K562 (cell line): ENCODE results near the gene WDR55. TPM values are rescaled to one million over a fixed set of nuclear protein-coding genes. Genes with fewer than 3 reads are reported as not detected.

ENCODE experiments used
- ATAC-seq: fragments of 200-7000 bp; cut with Tn5 transposase; 3 replicates; pipeline ENCODE4 v1.9.1; 2020; ENCODE audit warnings: moderate library complexity
- BruUV-seq: library from RNA; stranded (reverse); fragments of 400-500 nt; replicated peaks from 2 replicates; lab custom pipeline; 2021; lab: Mats Ljungman, UMichigan
- CTCF ChIA-PET: fragments of 300-600 bp; formaldehyde crosslinking; extraction: SDS; loops from one replicate; lab custom pipeline; 2021; ENCODE audit warnings: low intra/inter-chr PET ratio; lab: Yijun Ruan, JAX
- POLR2A ChIA-PET: fragments of 300-600, 350-650 bp; sonication (Branson Sonifier 250); formaldehyde crosslinking; extraction: SDS; loops from one replicate; lab custom pipeline; 2021; ENCODE audit warnings: antibody characterized with exemption, inconsistent platforms; lab: Yijun Ruan, JAX
- DNase-seq, 4 experiments: peaks; one replicate each; pipeline versions ENCODE4 v3.0.0 to v3.0.0-alpha.2; 2011 to 2018; ENCODE audit warnings: low spot score in 3 of 4, mixed read lengths in 3 of 4; ENCODE audit errors: extremely low read depth in 1 of 4
- FAIRE-seq: peaks from 2 replicates; lab custom pipeline; 2011; peaks lifted over from hg19 to GRCh38; lab: Jason Lieb, UNC
- H2AFZ ChIP-seq: 2 replicates; pipeline ENCODE4 v1.6.0; 2011; ENCODE audit warnings: low read depth, low read length, control low read depth, inconsistent platforms
- H3K27ac ChIP-seq: fragments of 200-600 bp; 3 replicates; pipeline ENCODE4 v1.8.0; 2011; ENCODE audit warnings: low read depth, mild to moderate bottlenecking, control low read depth, inconsistent platforms, low read length, moderate library complexity, mixed read lengths; ENCODE audit errors: extremely low read depth
- H3K27me3 ChIP-seq, 2 experiments: fragments of 300-600 bp in 1 of 2; 2 replicates in 1 of 2; 3 replicates in 1 of 2; pipeline versions ENCODE4 v1.6.0 to v1.8.0; 2011; ENCODE audit warnings: inconsistent platforms in 2 of 2, low read length in 2 of 2, mild to moderate bottlenecking in 1 of 2, mixed read lengths in 1 of 2, moderate library complexity in 1 of 2; ENCODE audit not compliant: control insufficient read depth in 2 of 2, insufficient read depth in 2 of 2
- H3K36me3 ChIP-seq: fragments of 300-600 bp; 3 replicates; pipeline ENCODE4 v1.8.0; 2011; ENCODE audit warnings: mild to moderate bottlenecking, low read length, inconsistent platforms; ENCODE audit not compliant: control insufficient read depth, insufficient read depth
- H3K4me1 ChIP-seq, 2 experiments: fragments of 200-600 bp in 1 of 2; replicated peaks in 1 of 2; 2 replicates in 1 of 2; 3 replicates in 1 of 2; pipeline versions ENCODE4 v1.5.1 to v1.8.0; 2011; ENCODE audit warnings: inconsistent platforms in 2 of 2, low read length in 2 of 2, mild to moderate bottlenecking in 1 of 2, mixed read lengths in 1 of 2, moderate library complexity in 1 of 2; ENCODE audit not compliant: control insufficient read depth in 2 of 2, insufficient read depth in 2 of 2
- H3K4me2 ChIP-seq: 2 replicates; pipeline ENCODE4 v1.6.1; 2011; ENCODE audit warnings: low read length, control low read depth, inconsistent platforms, mixed read lengths; ENCODE audit not compliant: insufficient read depth
- H3K4me3 ChIP-seq: fragments of 200-600 bp; sonication (generic), shearing (Covaris generic); 2 replicates; pipeline ENCODE4 v1.5.1; 2016; ENCODE audit warnings: control low read depth, inconsistent platforms
- H3K79me2 ChIP-seq: fragments of 200-600 bp; 3 replicates; pipeline ENCODE4 v1.8.0; 2011; ENCODE audit warnings: low read length, inconsistent platforms; ENCODE audit not compliant: control insufficient read depth, insufficient read depth
- H3K9ac ChIP-seq, 2 experiments: 2 replicates each; pipeline versions ENCODE4 v1.6.0 to v1.6.1; 2011; ENCODE audit warnings: low read depth in 2 of 2, low read length in 2 of 2, control low read depth in 1 of 2, inconsistent platforms in 1 of 2, mild to moderate bottlenecking in 1 of 2, mixed read lengths in 1 of 2; ENCODE audit not compliant: insufficient read depth in 1 of 2
- H3K9me1 ChIP-seq: one replicate; pipeline ENCODE4 v1.6.0; 2011; ENCODE audit warnings: inconsistent platforms, mild to moderate bottlenecking, low read length, moderate library complexity; ENCODE audit not compliant: control insufficient read depth, insufficient read depth
- H3K9me3 ChIP-seq: replicated peaks from 2 replicates; pipeline ENCODE4 v1.5.1; 2011; ENCODE audit warnings: low read depth, low read length, inconsistent platforms; ENCODE audit not compliant: control insufficient read depth, insufficient read depth
- H4K20me1 ChIP-seq: replicated peaks from 2 replicates; pipeline ENCODE4 v1.6.1; 2011; ENCODE audit warnings: low read length, inconsistent platforms, mixed read lengths; ENCODE audit not compliant: control insufficient read depth, insufficient read depth
- CBX5 ChIP-seq: IDR thresholded peaks from 2 replicates; pipeline ENCODE4 v1.6.1; 2014; ENCODE audit warnings: low read depth, borderline replicate concordance
- CEBPG ChIP-seq, 3 experiments: fragments of 200-800 bp in 1 of 3; sonication (Bioruptor generic) in 1 of 3; sonication (generic) in 1 of 3; formaldehyde crosslinking in 1 of 3; IDR thresholded peaks in 2 of 3; conservative IDR thresholded peaks in 1 of 3; 2 replicates each; pipeline versions ENCODE4 v1.6.1 to v1.8.0; 2016 to 2022; ENCODE audit warnings: missing compliant biosample characterization in 2 of 3, missing genetic modification characterization in 2 of 3, mild to moderate bottlenecking in 1 of 3, missing genetic modification reagents in 1 of 3
- HDAC3 ChIP-seq: fragments of 450-650 bp; IDR thresholded peaks from 2 replicates; pipeline ENCODE4 v1.6.1; 2018; ENCODE audit warnings: borderline replicate concordance, mild to moderate bottlenecking, moderate library complexity; ENCODE audit not compliant: partially characterized antibody
- PHB2 ChIP-seq: fragments of 450-650 bp; IDR thresholded peaks from 2 replicates; pipeline ENCODE4 v1.6.1; 2017; ENCODE audit warnings: low read depth
- PURB ChIP-seq: sonication (generic); formaldehyde crosslinking; IDR thresholded peaks from 2 replicates; pipeline ENCODE4 v1.9.0; 2021; ENCODE audit warnings: low read depth, mild to moderate bottlenecking, missing genetic modification reagents
- RFX7 ChIP-seq: fragments of 250-450 bp; sonication (Bioruptor Pico); IDR thresholded peaks from 2 replicates; pipeline ENCODE4 v1.5.1; 2021; ENCODE audit warnings: mild to moderate bottlenecking
- SIN3A ChIP-seq, 2 experiments: fragments of 150-350 bp in 1 of 2; IDR thresholded peaks; 2 replicates each; pipeline ENCODE4 v1.6.1; 2011 to 2016; ENCODE audit warnings: borderline replicate concordance in 2 of 2, low read depth in 2 of 2, low read length in 2 of 2, mild to moderate bottlenecking in 2 of 2, moderate library complexity in 2 of 2; ENCODE audit not compliant: control insufficient read depth in 1 of 2
- TGIF2 ChIP-seq: sonication (generic); formaldehyde crosslinking; IDR thresholded peaks from 2 replicates; pipeline ENCODE4 v1.8.1; 2022; ENCODE audit warnings: mild to moderate bottlenecking, missing genetic modification reagents, moderate library complexity
- THRB ChIP-seq: fragments of 450-650 bp; formaldehyde crosslinking; conservative IDR thresholded peaks from 2 replicates; pipeline ENCODE4 v1.4.0; 2022; ENCODE audit warnings: mild to moderate bottlenecking, missing genetic modification characterization
- ZNF324 ChIP-seq: fragments of 250-450 bp; sonication (Bioruptor Pico); IDR thresholded peaks from 2 replicates; pipeline ENCODE4 v1.4.0; 2020; ENCODE audit warnings: mild to moderate bottlenecking
- ZNF586 ChIP-seq: fragments of 450-650 bp; formaldehyde crosslinking; conservative IDR thresholded peaks from 2 replicates; pipeline ENCODE4 v1.4.0; 2020; ENCODE audit warnings: mild to moderate bottlenecking, moderate library complexity
- WGBS: fragments of 100-300 bp; shearing (Covaris generic); methylation state at CpG from one replicate; pipeline ENCODE4 v1.1.6; 2016; ENCODE audit warnings: low coverage, mixed read lengths; ENCODE audit not compliant: insufficient coverage; ENCODE audit errors: missing lambda C conversion rate; 5-methylcytosine and 5-hydroxymethylcytosine counted together
- in situ Hi-C: fragments of 300-500 bp; cut with MboI; formaldehyde crosslinking; loops from 4 replicates; pipeline ENCODE4 v1.15.0; 2018; ENCODE audit warnings: inconsistent platforms, mixed read lengths
- intact Hi-C: fragments of 100-400 bp; cut with micrococcal nuclease; formaldehyde crosslinking; loops from 2 replicates; pipeline ENCODE4 v1.14.2; 2022
- polyA plus RNA-seq, 8 experiments: library from polyadenylated mRNA; depleted of rRNA in 4 of 8; stranded (reverse) in 5 of 8; unstranded in 3 of 8; fragments of >200 nt; fragmentation: Nextera tagmentation in 2 of 8; fragmentation: Illumina TruSeq in 1 of 8; extraction: Ambion mirVana in 2 of 8; extraction: Trizol in 1 of 8; gene quantifications; 2 replicates each; pipeline versions ENCODE4 v1.2.1 to v1.2.3, GENCODE V29; 2011 to 2014; ENCODE audit warnings: inconsistent platforms in 1 of 8, missing spikeins in 1 of 8
- total RNA-seq, 7 experiments: library from RNA; depleted of rRNA in 6 of 7; stranded (reverse); fragments of >200 nt in 6 of 7; fragmentation: Illumina TruSeq in 2 of 7; extraction: Trizol in 2 of 7; gene quantifications; 2 replicates each; pipeline versions ENCODE4 v1.2.1 to v1.2.3, GENCODE V29; 2011 to 2021; ENCODE audit warnings: low replicate concordance in 1 of 7
- TF ChIP-seq, protein P1 (sequence below): IDR thresholded peaks from 3 replicates; pipeline ENCODE4 v1.6.1; 2011; ENCODE audit warnings: borderline replicate concordance, mild to moderate bottlenecking, moderate library complexity; ENCODE audit not compliant: insufficient read length; ENCODE audit errors: extremely low read depth

WDR55 gene
- total and polyA plus RNA-seq, 9 of the 15 experiments (the other 6 are each of a cell fraction or from before 2014, with no cell fraction given), result 5.2 to 45.0 (median 29.3) TPM

DNA sequence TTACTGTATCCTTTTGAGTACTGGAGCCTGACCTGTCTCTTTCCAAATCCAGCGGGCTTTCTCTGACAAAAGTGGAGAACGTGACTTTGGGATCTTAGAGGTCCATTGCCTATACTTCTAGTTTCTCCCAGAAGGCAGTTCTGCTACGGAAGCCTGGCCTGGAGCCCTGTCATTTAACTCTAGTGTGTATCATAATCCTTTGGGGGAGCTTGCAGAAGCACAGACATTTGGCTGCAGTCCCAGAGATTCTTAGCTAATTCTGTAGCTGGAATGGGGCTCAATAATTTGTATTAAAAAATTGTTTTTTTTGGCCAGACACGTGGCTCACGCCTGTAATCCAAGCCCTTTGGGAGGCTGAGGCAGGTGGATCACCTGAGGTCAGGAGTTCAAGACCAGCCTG is 29.6 kb downstream of the WDR55 start (continued):
- TF ChIP-seq, protein P1, sequence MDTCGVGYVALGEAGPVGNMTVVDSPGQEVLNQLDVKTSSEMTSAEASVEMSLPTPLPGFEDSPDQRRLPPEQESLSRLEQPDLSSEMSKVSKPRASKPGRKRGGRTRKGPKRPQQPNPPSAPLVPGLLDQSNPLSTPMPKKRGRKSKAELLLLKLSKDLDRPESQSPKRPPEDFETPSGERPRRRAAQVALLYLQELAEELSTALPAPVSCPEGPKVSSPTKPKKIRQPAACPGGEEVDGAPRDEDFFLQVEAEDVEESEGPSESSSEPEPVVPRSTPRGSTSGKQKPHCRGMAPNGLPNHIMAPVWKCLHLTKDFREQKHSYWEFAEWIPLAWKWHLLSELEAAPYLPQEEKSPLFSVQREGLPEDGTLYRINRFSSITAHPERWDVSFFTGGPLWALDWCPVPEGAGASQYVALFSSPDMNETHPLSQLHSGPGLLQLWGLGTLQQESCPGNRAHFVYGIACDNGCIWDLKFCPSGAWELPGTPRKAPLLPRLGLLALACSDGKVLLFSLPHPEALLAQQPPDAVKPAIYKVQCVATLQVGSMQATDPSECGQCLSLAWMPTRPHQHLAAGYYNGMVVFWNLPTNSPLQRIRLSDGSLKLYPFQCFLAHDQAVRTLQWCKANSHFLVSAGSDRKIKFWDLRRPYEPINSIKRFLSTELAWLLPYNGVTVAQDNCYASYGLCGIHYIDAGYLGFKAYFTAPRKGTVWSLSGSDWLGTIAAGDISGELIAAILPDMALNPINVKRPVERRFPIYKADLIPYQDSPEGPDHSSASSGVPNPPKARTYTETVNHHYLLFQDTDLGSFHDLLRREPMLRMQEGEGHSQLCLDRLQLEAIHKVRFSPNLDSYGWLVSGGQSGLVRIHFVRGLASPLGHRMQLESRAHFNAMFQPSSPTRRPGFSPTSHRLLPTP, result no peak
- TF ChIP-seq SIN3A (IDR thresholded peaks at IDR 0.05; ENCODE audit: borderline replicate concordance in 2 of 2, control insufficient read depth in 1 of 2, low read depth in 2 of 2, low read length in 2 of 2) (no peak), HDAC3 (no peak)
- TF ChIP-seq, all 486 proteins: peak for 0

- WGBS, result 64% methylated on average over 4 of the region's 4 CpGs
- Histone ChIP-seq H3K36me3 (peaks cover 77% of the 10 kb centered on the region), H3K4me2 (no peak overlapping the region), H3K27ac (no peak overlapping the region), H3K9ac (no peak overlapping the region), H2AFZ (no peak overlapping the region), H4K20me1 (0 out of 2 replicates have a peak, but pooled peaks cover 4% of the 10 kb centered on the region), H3K79me2 (peaks cover 29% of the 10 kb centered on the region), H3K27me3 (no peaks in the 10 kb centered on the region), H3K9me3 (no peaks in the 10 kb centered on the region), H3K4me3 (no peak overlapping the region), H3K4me1 (peaks cover 4 to 12% of the 10 kb centered on the region in 2 experiments; a peak in 2 of 5 replicates), H3K9me1 (no peaks in the 10 kb centered on the region)
- ChIA-PET CTCF (no interaction called here), POLR2A (interaction anchor here (2.2 kb wide), 1 partner anchor 14 kb away, joined by 12 read pairs; no protein-coding TSS in a partner anchor)
- no peak for FAIRE-seq
- DNase-seq, result no peak
- ATAC-seq, result no peak
- in situ Hi-C loops (no loop called here), intact Hi-C loops (no loop called here)
- no TSS peak for BruUV-seq
- TF ChIP-seq RFX7 (CRISPR knock-in tag) (no peak), CEBPG (CRISPR knock-in tag; IDR thresholded peaks at IDR 0.05) (no peak), CEBPG (tag; conservative IDR thresholded peaks at IDR 0.05 in 1 of 2, IDR thresholded peaks at IDR 0.05 in 1 of 2) (no peak), PHB2 (no peak), ZNF324 (CRISPR knock-in tag) (no peak), PURB (CRISPR knock-in tag) (no peak), THRB (no peak), ZNF586 (CRISPR knock-in tag) (no peak), CBX5 (no peak), TGIF2 (CRISPR knock-in tag) (no peak)
These were observed 32.3 kb downstream of the WDR55 start for GRCh38 chr5:140696891-140697492.
